Kidney epithelial cell (primary cell): ENCODE measurements around the gene CAMK2N2. TPM values are rescaled to one million over a fixed set of nuclear protein-coding genes. Genes with fewer than 3 reads are reported as not detected.

Experiments
- DNase-seq: peaks from one replicate; pipeline ENCODE4 v3.0.0-alpha.2; 2010; ENCODE audit warnings: low read depth
- H3K27me3 ChIP-seq: 2 replicates; pipeline ENCODE4 v1.6.0; 2011; ENCODE audit warnings: low read length; ENCODE audit not compliant: control insufficient read depth, insufficient read depth
- H3K36me3 ChIP-seq: 2 replicates; pipeline ENCODE4 v1.5.1; 2011; ENCODE audit warnings: low read length; ENCODE audit not compliant: control insufficient read depth, insufficient read depth
- H3K4me3 ChIP-seq: 2 replicates; pipeline ENCODE4 v1.5.1; 2011; ENCODE audit warnings: low read depth, mild to moderate bottlenecking, control low read depth, low read length
- total RNA-seq: library from RNA; depleted of rRNA; stranded (reverse); fragments of >200 nt; gene quantifications from 2 replicates; pipeline ENCODE4 v1.2.3, GENCODE V29; 2015
- TF ChIP-seq, protein P1 (sequence below): IDR thresholded peaks from 2 replicates; pipeline ENCODE4 v1.5.1; 2011; ENCODE audit warnings: mild to moderate bottlenecking, moderate library complexity, low read length, control low read depth, inconsistent platforms; ENCODE audit not compliant: insufficient read depth, poor library complexity, severe bottlenecking

CAMK2N2 gene
- total RNA-seq, result 0.67 and 1.2 TPM in 2 replicates

- Histone ChIP-seq H3K27me3 (peaks cover 34% of the 10 kb centered on the region), H3K36me3 (no peaks in the 10 kb centered on the region), H3K4me3 (peak within 1 kb of the TSS; percentile 50)
- DNase-seq, result no peak
- TF ChIP-seq, protein P1, sequence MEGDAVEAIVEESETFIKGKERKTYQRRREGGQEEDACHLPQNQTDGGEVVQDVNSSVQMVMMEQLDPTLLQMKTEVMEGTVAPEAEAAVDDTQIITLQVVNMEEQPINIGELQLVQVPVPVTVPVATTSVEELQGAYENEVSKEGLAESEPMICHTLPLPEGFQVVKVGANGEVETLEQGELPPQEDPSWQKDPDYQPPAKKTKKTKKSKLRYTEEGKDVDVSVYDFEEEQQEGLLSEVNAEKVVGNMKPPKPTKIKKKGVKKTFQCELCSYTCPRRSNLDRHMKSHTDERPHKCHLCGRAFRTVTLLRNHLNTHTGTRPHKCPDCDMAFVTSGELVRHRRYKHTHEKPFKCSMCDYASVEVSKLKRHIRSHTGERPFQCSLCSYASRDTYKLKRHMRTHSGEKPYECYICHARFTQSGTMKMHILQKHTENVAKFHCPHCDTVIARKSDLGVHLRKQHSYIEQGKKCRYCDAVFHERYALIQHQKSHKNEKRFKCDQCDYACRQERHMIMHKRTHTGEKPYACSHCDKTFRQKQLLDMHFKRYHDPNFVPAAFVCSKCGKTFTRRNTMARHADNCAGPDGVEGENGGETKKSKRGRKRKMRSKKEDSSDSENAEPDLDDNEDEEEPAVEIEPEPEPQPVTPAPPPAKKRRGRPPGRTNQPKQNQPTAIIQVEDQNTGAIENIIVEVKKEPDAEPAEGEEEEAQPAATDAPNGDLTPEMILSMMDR, result no peak
Measured at GRCh38 chr3:184261270-184261853, at the start of gene CAMK2N2. CAMK2N2 (minus strand) TSS chr3:184261553; CDS start chr3:184261285, 268 bp downstream.

DNA sequence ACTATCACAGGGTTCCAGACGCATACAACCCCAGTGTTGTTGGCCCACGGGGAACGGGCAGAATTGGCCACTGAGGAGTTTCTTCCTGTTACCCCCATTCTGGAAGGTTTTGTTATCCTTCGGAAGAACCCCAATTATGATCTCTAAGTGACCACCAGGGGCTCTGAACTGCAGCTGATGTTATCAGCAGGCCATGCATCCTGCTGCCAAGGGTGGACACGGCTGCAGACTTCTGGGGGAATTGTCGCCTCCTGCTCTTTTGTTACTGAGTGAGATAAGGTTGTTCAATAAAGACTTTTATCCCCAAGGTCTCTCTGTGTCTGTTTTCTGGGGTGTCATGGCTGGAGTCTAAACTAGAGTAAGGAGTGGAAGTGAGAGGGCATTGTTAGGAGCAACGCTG is 47.4 kb upstream of the CAMK2N2 start:
- no peak for DNase-seq
- Histone ChIP-seq H3K27me3 (no peaks in the 10 kb centered on the region), H3K4me3 (no peak overlapping the region), H3K36me3 (peaks cover 6% of the 10 kb centered on the region)
- TF ChIP-seq, protein P1, result no peak

DNA sequence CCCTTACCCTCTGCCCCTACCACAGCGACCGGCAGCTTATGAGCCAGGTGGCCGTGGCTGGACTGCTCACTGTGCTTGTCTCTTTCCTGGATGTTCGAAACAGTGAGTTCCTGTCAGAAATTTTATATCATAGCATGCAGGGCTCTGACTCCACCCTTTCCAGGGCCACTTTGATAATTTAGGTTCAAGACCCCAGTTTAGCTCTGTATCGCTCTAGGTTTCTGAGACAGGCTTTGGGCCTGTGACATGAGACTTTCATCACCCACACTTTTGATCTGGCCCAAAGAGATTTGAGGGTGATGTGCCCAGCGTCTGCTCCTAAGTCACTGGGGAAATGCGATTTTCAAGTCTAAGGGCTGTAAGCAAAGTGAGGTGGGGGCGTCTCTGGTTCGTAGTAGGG is 46.6 kb upstream of the CAMK2N2 start:
- no peaks in the 10 kb centered on the region for H3K27me3 ChIP-seq
- no peak for DNase-seq
- TF ChIP-seq, protein P1, result no peak
- no peak overlapping the region for H3K4me3 ChIP-seq
- peaks cover 7% of the 10 kb centered on the region for H3K36me3 ChIP-seq

- DNase-seq, result no peak
- Histone ChIP-seq H3K4me3 (no peak overlapping the region), H3K36me3 (peaks cover 7% of the 10 kb centered on the region), H3K27me3 (no peaks in the 10 kb centered on the region)
- TF ChIP-seq, protein P1, result no peak
Measured at GRCh38 chr3:184306341-184306972, 45.1 kb upstream of the CAMK2N2 start.

- TF ChIP-seq, protein P1, result peak; percentile 44
- Histone ChIP-seq H3K4me3 (no peak overlapping the region), H3K27me3 (no peaks in the 10 kb centered on the region), H3K36me3 (peaks cover 7% of the 10 kb centered on the region)
- no peak for DNase-seq
Measured at GRCh38 chr3:184305577-184305976, 44.2 kb upstream of the CAMK2N2 start.

DNA sequence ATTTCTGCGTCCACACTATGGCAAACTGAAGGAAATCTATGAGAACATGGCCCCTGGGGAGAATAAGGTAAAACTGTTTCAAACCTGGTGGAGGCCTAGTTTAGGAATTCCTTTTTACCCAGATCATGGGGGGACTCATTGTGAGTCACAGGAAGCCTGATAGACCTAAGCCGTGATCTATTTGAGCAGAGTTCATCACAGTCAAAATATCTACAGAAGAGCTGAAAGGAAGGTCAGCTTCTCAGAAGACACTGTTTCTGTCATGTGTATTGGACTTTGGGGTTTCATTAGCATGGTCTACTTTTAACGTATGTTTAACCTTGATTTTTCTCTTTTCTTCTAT is 39.0 kb upstream of the CAMK2N2 start:
- no peak for DNase-seq
- TF ChIP-seq, protein P1, result no peak
- Histone ChIP-seq H3K4me3 (peak overlapping the region; percentile 82), H3K36me3 (peaks cover 1% of the 10 kb centered on the region), H3K27me3 (no peaks in the 10 kb centered on the region)
